AG04450 (cell line): ENCODE results near the gene PACSIN1. TPM values are rescaled to one million over a fixed set of nuclear protein-coding genes. Genes with fewer than 3 reads are reported as not detected.

Source experiments
- CTCF ChIA-PET: fragments of 300-600, 350-600 bp; formaldehyde crosslinking; extraction: SDS; loops from one replicate; lab custom pipeline; 2022; ENCODE audit warnings: antibody characterized with exemption, inconsistent platforms; lab: Charles Lee
- POLR2A ChIA-PET: fragments of 350-600 bp; formaldehyde crosslinking; extraction: SDS; loops from one replicate; lab custom pipeline; 2021; ENCODE audit warnings: antibody characterized with exemption, inconsistent platforms; lab: Yijun Ruan, JAX
- DNase-seq: peaks from one replicate; pipeline ENCODE4 v3.0.0-alpha.2; 2011; ENCODE audit warnings: low read depth, low spot score
- H3K27ac ChIP-seq: one replicate; pipeline ENCODE4 v1.5.1; 2012; ENCODE audit warnings: low read depth, low read length, control low read depth
- H3K27me3 ChIP-seq: one replicate; pipeline ENCODE4 v1.6.0; 2012; ENCODE audit warnings: low read length; ENCODE audit not compliant: control insufficient read depth, insufficient read depth
- H3K4me3 ChIP-seq: 2 replicates; pipeline ENCODE4 v1.5.1; 2011; ENCODE audit warnings: mild to moderate bottlenecking, low read depth, low read length, control low read depth
- H3K9me3 ChIP-seq: 2 replicates; pipeline ENCODE4 v1.5.1; 2012; ENCODE audit warnings: low read length; ENCODE audit not compliant: control insufficient read depth, insufficient read depth
- CTCF ChIP-seq: IDR thresholded peaks from 2 replicates; pipeline ENCODE4 v1.5.1; 2011; ENCODE audit warnings: low read depth, low read length, control low read depth, inconsistent platforms
- polyA plus RNA-seq: library from polyadenylated mRNA; depleted of rRNA; stranded (reverse); fragments of >200 nt; gene quantifications from 2 replicates; pipeline ENCODE4 v1.2.3, GENCODE V29; 2011

The PACSIN1 gene
- polyA plus RNA-seq, 1 experiment, result not detected

DNA sequence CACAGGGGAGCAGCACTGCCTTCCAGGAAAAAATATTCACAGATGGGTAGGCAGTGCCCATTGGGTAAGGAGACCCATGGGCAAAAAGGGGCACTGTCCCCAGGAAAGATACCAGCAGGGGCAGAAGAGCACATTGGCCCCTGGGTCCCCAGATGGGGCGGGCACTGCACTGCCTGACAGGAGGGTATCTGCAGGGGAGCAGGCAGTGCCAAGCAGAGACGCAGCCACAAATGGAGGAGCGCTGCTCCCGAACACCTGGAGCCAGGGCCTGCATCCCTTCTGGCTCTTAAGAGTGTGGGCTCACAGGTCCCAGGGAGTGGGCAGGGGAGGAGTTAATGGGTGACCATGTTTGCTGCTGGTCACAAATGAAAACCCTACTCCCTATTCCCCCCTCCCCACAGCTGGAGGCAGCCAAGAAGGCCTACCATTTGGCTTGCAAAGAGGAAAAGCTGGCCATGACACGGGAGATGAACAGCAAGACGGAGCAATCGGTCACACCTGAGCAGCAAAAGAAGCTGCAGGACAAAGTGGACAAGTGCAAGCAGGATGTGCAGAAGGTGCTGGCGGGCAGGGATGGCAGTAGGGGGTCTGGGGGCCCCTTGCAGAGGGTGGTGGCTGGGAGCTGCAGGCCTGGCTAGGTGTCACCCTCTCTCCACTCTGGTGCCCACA, 63.3 kb downstream of the PACSIN1 start:
- Histone ChIP-seq H3K27ac (no peak overlapping the region), H3K27me3 (peaks cover 12% of the 10 kb centered on the region), H3K4me3 (no peak overlapping the region), H3K9me3 (no peaks in the 10 kb centered on the region; the same call in 1 of the 2 replicates)
- ChIA-PET CTCF (interaction anchor here (0.6 to 0.7 kb wide), 2 partner anchors 81 to 258 kb away, joined by 3 read pairs; no protein-coding TSS in a partner anchor), POLR2A (no interaction called here)
- no peak for TF ChIP-seq CTCF
- DNase-seq, result no peak

DNA sequence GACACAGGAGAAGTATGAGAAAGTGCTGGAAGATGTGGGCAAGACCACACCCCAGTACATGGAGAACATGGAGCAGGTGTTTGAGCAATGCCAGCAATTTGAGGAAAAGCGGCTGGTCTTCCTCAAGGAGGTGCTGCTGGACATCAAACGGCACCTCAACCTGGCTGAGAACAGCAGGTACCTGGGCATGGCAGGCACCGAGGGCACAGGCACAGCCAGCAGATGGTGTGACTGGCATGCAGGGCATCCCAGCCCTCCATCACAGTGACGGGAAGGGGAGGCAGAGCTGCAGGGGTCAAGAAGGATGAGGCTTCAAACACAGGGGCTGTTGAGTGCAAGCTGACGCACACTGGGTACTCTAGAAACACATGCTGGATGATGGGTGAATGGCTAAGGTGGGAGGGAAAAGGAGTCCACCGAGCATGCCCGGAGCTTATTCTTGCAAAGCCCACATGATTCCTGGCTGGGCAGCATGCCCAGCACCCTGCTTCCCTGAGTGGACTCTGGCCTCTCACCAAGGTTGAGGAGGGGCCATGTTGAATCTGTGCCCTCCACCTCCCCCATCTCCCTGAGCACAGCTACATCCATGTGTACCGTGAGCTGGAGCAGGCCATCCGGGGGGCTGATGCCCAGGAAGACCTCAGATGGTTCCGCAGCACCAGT, 63.9 kb downstream of the PACSIN1 start:
- ChIA-PET POLR2A (no interaction called here), CTCF (interaction anchor here (0.6 to 0.7 kb wide), 2 partner anchors 80 to 259 kb away, joined by 3 read pairs; no protein-coding TSS in a partner anchor)
- Histone ChIP-seq H3K4me3 (no peak overlapping the region), H3K27me3 (peaks cover 11% of the 10 kb centered on the region), H3K27ac (no peak overlapping the region), H3K9me3 (no peaks in the 10 kb centered on the region; the same call in 1 of the 2 replicates)
- no peak for TF ChIP-seq CTCF
- DNase-seq, result no peak

- CTCF ChIA-PET, result interaction anchor here (0.8 kb wide), 1 partner anchor 79 kb away, joined by 3 read pairs; no protein-coding TSS in a partner anchor
- Histone ChIP-seq H3K9me3 (no peaks in the 10 kb centered on the region; the same call in 1 of the 2 replicates), H3K27ac (no peak overlapping the region), H3K4me3 (no peak overlapping the region), H3K27me3 (peaks cover 12% of the 10 kb centered on the region)
- POLR2A ChIA-PET, result interaction anchor here (1.4 kb wide), 1 partner anchor 105 kb away, joined by 4 read pairs; the partner anchor contains the start of gene RPS10
- no peak for TF ChIP-seq CTCF
- DNase-seq, result no peak
Measured at GRCh38 chr6:34530753-34531365, 65.0 kb downstream of the PACSIN1 start.

DNA sequence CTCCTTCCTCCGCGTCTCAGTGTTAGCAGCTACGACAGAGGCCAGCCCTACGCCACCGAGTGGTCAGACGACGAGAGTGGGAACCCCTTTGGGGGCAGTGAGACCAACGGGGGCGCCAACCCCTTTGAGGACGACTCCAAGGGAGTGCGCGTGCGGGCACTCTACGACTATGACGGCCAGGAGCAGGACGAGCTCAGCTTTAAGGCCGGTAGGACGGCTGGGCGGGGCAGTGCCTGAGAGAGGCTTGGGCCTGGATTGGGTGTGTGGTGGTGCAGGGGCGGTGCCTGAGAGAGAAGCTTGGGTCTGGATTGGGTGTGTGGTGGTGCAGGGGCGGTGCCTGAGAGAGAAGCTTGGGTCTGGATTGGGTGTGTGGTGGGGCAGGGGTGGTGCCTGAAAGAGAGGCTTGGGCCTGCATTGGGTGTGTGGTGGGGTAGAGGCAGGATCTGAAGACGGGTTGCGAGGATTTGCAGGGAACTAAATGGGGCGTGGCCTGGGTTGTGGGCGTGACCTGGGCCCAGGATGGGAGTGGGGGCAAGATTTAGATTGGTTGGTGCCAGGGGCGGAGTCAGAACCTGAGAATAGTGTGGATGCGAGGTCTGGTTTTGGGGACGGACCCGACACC, 65.8 kb downstream of the PACSIN1 start:
- ChIA-PET POLR2A (interaction anchor here (0.6 to 1.4 kb wide), 2 partner anchors 106 to 164 kb away, joined by 4 to 5 read pairs; partner anchors contain the start of gene RPS10), CTCF (interaction anchor here (0.8 kb wide), 1 partner anchor 78 kb away, joined by 3 read pairs; no protein-coding TSS in a partner anchor)
- H3K9me3 ChIP-seq, result no peaks in the 10 kb centered on the region; the same call in 1 of the 2 replicates
- H3K4me3 ChIP-seq, result peak overlapping the region; percentile 45
- H3K27me3 ChIP-seq, result peaks cover 12% of the 10 kb centered on the region
- DNase-seq, result peak; percentile 64
- TF ChIP-seq CTCF, result no peak
- H3K27ac ChIP-seq, result no peak overlapping the region
